Neutrophil (primary cell): ENCODE results near the gene EFCAB6.

ENCODE experiments used
- H3K27ac ChIP-seq: fragments of 200-600 bp; sonication (generic); 2 replicates; pipeline ENCODE4 v1.5.1; 2016; ENCODE audit warnings: mild to moderate bottlenecking, moderate library complexity
- H3K27me3 ChIP-seq: fragments of 200-600 bp; sonication (generic); 2 replicates; pipeline ENCODE4 v1.6.0; 2016; ENCODE audit warnings: mild to moderate bottlenecking
- H3K36me3 ChIP-seq: fragments of 200-600 bp; sonication (generic); 2 replicates; pipeline ENCODE4 v1.5.1; 2017
- H3K4me1 ChIP-seq, 2 experiments: fragments of 200-600 bp in 1 of 2; sonication (generic) in 1 of 2; 1 replicate in 1 of 2; 2 replicates in 1 of 2; pipeline versions ENCODE4 v1.5.1 to v1.6.1; 2013 to 2016; ENCODE audit warnings: low read depth in 1 of 2, low read length in 1 of 2, mild to moderate bottlenecking in 1 of 2, moderate library complexity in 1 of 2; ENCODE audit not compliant: control insufficient read depth in 1 of 2, insufficient read depth in 1 of 2
- H3K4me3 ChIP-seq, 2 experiments: fragments of 200-600 bp in 1 of 2; sonication (generic) in 1 of 2; 1 replicate in 1 of 2; 2 replicates in 1 of 2; pipeline ENCODE4 v1.5.1; 2013 to 2016; ENCODE audit warnings: low read depth in 1 of 2, low read length in 1 of 2, mild to moderate bottlenecking in 1 of 2, moderate library complexity in 1 of 2
- H3K9me3 ChIP-seq: fragments of 200-600 bp; sonication (generic); 2 replicates; pipeline ENCODE4 v1.5.1; 2016
- TF ChIP-seq, protein P1 (sequence below): fragments of 200-600 bp; sonication (generic); IDR thresholded peaks from 2 replicates; pipeline ENCODE4 v1.5.1; 2016; ENCODE audit warnings: antibody characterized with exemption

The EFCAB6 gene

DNA sequence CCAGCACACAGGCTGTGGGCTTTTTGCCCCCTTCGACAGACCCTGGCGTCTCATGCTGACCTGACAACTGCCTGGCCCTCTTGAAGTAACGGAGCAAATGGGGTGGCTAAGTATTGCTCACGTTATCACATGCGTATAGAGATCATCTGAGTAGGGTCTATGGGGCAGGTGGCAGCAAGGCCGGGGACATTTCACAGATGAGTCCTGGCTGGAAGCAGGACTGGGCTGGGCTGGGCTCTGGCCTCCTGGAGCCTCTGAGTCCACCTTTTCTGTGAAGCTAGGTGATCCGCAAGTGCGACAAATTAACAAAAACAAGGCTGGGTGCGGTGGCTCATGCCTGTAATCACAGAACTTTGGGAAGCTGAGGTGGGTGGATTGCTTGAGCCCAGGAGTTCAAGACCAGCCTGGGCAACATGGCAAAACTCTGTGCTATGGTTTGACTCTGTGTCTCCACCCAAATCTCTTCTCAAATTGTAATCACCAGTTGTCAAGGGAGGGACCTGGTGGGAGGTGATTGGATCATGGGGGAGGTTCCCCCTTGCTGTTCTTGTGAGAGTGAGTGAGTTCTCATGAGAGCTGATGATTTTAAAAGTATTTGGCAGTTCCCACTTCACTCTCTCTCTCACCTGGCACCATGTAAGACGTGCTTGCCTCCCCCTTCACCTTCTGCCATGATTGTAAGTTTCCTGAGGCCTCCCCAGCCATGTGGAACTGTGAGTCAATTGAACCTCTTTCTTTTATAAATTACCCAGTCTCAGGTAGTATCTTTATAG is 278.3 kb downstream of the EFCAB6 start:
- Histone ChIP-seq H3K27ac (no peak overlapping the region), H3K4me3 (no peak overlapping the region), H3K9me3 (no peaks in the 10 kb centered on the region), H3K36me3 (no peaks in the 10 kb centered on the region), H3K27me3 (no peaks in the 10 kb centered on the region), H3K4me1 (no peaks in the 10 kb centered on the region)
- TF ChIP-seq, protein P1, sequence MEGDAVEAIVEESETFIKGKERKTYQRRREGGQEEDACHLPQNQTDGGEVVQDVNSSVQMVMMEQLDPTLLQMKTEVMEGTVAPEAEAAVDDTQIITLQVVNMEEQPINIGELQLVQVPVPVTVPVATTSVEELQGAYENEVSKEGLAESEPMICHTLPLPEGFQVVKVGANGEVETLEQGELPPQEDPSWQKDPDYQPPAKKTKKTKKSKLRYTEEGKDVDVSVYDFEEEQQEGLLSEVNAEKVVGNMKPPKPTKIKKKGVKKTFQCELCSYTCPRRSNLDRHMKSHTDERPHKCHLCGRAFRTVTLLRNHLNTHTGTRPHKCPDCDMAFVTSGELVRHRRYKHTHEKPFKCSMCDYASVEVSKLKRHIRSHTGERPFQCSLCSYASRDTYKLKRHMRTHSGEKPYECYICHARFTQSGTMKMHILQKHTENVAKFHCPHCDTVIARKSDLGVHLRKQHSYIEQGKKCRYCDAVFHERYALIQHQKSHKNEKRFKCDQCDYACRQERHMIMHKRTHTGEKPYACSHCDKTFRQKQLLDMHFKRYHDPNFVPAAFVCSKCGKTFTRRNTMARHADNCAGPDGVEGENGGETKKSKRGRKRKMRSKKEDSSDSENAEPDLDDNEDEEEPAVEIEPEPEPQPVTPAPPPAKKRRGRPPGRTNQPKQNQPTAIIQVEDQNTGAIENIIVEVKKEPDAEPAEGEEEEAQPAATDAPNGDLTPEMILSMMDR, result no peak

DNA sequence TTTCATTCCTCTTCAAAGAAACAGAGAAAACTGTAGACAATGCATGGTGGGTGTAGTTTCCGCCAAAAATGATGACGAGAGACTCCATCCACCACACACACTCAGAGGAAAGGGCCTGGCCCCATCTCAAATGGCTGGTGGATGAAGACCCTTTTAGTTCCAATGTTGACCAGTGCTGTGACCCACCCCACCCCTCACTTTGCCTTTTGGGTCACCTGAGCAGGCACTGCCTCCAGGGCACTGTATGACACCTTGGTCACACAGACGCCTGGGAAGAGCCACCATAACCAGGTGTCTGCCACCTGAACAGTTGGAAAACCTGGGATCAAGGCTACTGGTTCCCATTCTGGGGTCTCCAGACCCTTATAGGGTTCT is 279.0 kb downstream of the EFCAB6 start:
- Histone ChIP-seq H3K9me3 (no peaks in the 10 kb centered on the region), H3K4me1 (no peaks in the 10 kb centered on the region)
- TF ChIP-seq, protein P1, result no peak

DNA sequence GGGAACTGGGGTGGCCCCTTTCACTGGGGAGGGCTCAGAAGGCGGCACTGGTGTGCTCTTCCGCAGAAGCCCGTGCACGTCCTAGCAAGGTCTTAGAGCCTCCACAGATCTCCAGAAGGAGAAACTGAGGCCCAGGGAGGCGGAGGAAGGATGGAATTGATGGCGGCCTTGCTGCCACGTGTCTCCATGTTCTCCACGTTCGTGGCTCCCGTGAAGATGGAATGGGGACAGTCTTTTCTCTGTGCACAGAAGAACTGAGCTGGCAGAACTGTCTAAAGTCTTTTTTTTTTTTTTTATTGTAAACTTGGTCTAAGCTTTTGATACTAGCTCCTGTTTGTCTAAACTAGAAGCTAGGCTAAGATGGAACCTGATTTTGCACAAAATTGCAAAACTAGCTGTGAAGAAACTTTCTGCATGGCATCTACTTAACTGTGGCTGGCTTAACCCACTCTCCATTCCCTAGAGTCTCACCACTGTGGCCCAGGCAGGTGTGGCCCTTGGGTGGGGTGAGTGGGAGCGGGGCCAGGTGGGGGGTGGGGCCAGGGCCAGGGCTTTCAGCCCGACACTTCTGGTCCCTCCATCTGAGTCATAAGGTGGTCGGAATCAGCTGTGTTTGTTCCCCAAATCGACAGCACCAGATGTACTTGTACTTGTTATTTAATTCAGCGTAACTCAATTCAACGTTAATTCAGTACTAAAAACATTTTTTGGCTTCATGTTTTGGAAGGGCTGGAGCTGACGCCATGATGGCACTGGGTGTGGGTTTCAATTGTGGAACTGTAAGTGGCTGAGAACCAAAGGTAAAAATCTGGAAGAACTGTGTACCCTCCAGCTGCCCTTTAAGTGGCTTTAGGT is 279.6 kb downstream of the EFCAB6 start:
- Histone ChIP-seq H3K4me1 (no peaks in the 10 kb centered on the region), H3K27me3 (no peaks in the 10 kb centered on the region), H3K27ac (no peak overlapping the region), H3K36me3 (no peaks in the 10 kb centered on the region), H3K9me3 (no peaks in the 10 kb centered on the region), H3K4me3 (no peak overlapping the region)
- TF ChIP-seq, protein P1, result no peak

More for the DNA sequence above, 279.0 kb downstream of the EFCAB6 start:
- Histone ChIP-seq H3K4me3 (no peak overlapping the region), H3K27me3 (no peaks in the 10 kb centered on the region), H3K27ac (no peak overlapping the region), H3K36me3 (no peaks in the 10 kb centered on the region)

DNA sequence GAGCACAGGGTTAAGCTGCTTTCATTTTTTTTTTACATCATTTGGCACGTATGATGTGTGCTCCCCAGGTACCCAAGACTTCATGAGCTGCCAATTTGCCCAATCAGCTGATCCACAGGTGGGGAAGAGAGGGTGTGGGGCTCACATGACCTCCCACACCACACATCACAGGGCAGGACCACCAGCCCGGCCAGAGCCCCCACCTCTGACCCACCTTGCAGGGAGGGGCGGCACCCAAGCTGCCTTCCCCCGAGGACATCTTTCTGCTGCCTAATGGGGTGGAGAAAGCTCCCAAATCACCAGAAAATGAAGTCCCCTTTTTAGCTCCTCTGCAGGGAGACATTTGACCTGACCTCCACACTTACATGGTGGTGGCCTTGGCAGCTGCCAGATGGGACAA is 280.5 kb downstream of the EFCAB6 start:
- Histone ChIP-seq H3K4me1 (no peaks in the 10 kb centered on the region), H3K27ac (no peak overlapping the region), H3K9me3 (no peaks in the 10 kb centered on the region), H3K36me3 (no peaks in the 10 kb centered on the region), H3K27me3 (no peaks in the 10 kb centered on the region), H3K4me3 (no peak overlapping the region)
- TF ChIP-seq, protein P1, result no peak

DNA sequence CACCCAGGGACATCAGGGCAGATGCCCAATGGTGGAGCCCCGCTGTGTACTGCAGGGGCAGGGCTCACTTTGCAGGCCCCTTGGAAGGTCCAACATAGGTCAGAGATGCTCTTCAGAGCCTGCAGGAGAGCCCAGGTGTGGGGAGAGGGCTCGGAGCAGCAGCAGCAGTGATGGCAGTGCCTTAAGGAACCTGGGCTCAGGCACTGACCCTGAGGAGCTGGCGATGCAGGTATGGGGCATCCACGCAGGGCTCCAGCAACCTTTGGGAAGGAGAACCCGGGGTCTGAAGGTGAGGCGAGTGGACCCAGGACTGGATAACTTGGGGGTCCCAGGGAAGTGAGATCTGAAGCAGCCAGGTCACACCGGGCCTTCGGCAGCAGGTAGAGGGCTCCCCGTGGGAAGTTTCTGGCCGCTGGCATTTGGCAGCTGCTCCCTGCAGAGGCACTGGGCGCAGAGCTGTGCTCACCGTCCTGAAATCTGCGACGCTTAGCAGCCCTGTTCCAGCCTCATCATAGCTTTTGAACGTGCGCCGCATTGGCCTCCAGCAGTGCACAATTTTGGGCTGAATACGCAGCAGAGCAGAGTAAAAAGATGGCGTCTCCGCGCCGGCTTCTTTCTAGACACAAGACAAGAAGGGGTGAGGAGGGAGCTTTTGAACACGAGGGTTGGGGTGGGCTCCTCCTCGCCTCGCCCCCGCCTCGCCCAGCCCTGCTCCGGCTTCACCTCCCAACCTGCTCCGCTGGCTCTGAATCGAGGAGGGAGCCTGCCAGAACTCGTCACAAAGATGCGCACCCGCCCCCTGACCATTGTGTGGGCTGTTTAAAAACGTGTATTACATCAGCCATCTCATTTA is 281.5 kb downstream of the EFCAB6 start:
- H3K27me3 ChIP-seq, result peaks cover 5% of the 10 kb centered on the region
- TF ChIP-seq, protein P1, result no peak
- no peak overlapping the region for H3K4me3 ChIP-seq
- no peaks in the 10 kb centered on the region for H3K36me3 ChIP-seq
- no peaks in the 10 kb centered on the region for H3K9me3 ChIP-seq
- H3K4me1 ChIP-seq, result no peaks in the 10 kb centered on the region
- no peak overlapping the region for H3K27ac ChIP-seq
